ENCODE results near the gene AK9. TPM values are rescaled to one million over a fixed set of nuclear protein-coding genes. Genes with fewer than 3 reads are reported as not detected.

The AK9 gene
- total RNA-seq, 1 donor from 2014 or later = 4.5 TPM

GRCh38 chr6:109722564-109723254 lies 31.7 kb upstream of the AK9 start:
- TF ChIP-seq CTCF (conservative IDR thresholded peaks at IDR 0.05; ENCODE audit: low read depth, low read length) = no peak
- no peak overlapping the region for H3K4me3 ChIP-seq (ENCODE audit: low read depth, low read length)
- no peak for DNase-seq (ENCODE audit: low read depth)

- no peak for TF ChIP-seq CTCF (conservative IDR thresholded peaks at IDR 0.05; ENCODE audit: low read depth, low read length)
- DNase-seq (ENCODE audit: low read depth) = no peak
- no peak overlapping the region for H3K4me3 ChIP-seq (ENCODE audit: low read depth, low read length)
These were observed 31.0 kb upstream of the AK9 start for GRCh38 chr6:109722011-109722410.

GRCh38 chr6:109720311-109720710 lies 29.3 kb upstream of the AK9 start:
- no peak overlapping the region for H3K4me3 ChIP-seq (ENCODE audit: low read depth, low read length)
- DNase-seq (ENCODE audit: low read depth) = no peak
- no peak for TF ChIP-seq CTCF (conservative IDR thresholded peaks at IDR 0.05; ENCODE audit: low read depth, low read length)

- DNase-seq (ENCODE audit: low read depth) = no peak
- TF ChIP-seq CTCF (conservative IDR thresholded peaks at IDR 0.05; ENCODE audit: low read depth, low read length) = no peak
These were observed 28.0 kb upstream of the AK9 start for GRCh38 chr6:109718991-109719390.

GRCh38 chr6:109717971-109718370 lies 27.0 kb upstream of the AK9 start:
- no peak overlapping the region for H3K4me3 ChIP-seq (ENCODE audit: low read depth, low read length)
- TF ChIP-seq CTCF (conservative IDR thresholded peaks at IDR 0.05; ENCODE audit: low read depth, low read length) = no peak
- no peak for DNase-seq (ENCODE audit: low read depth)

More at GRCh38 chr6:109718991-109719390, 28.0 kb upstream of the AK9 start:
- no peak overlapping the region for H3K4me3 ChIP-seq (ENCODE audit: low read depth, low read length)

- no peak overlapping the region for H3K4me3 ChIP-seq (ENCODE audit: low read depth, low read length)
- no peak for TF ChIP-seq CTCF (conservative IDR thresholded peaks at IDR 0.05; ENCODE audit: low read depth, low read length)
These were observed 24.6 kb upstream of the AK9 start for GRCh38 chr6:109715616-109716015.

GRCh38 chr6:109714611-109715010 lies 23.6 kb upstream of the AK9 start:
- DNase-seq (ENCODE audit: low read depth) = no peak
- no peak overlapping the region for H3K4me3 ChIP-seq (ENCODE audit: low read depth, low read length)
- no peak for TF ChIP-seq CTCF (conservative IDR thresholded peaks at IDR 0.05; ENCODE audit: low read depth, low read length)

More at GRCh38 chr6:109715616-109716015, 24.6 kb upstream of the AK9 start:
- no peak for DNase-seq (ENCODE audit: low read depth)

Data from epithelial cell of proximal tubule (primary cell).